Fibroblast of mammary gland (primary cell): ENCODE data around the gene ACBD6.
"Not testable (repeated sequence)": the region's sequence is repeated elsewhere in the genome, so short reads cannot be mapped to it uniquely, and the experiment has no call there.

ENCODE experiments used
- DNase-seq: peaks from one replicate; pipeline ENCODE4 v3.0.0-alpha.2; 2010; ENCODE audit warnings: low read depth
- H3K4me3 ChIP-seq: 2 replicates; pipeline ENCODE4 v1.5.1; 2011; ENCODE audit warnings: low read depth, mild to moderate bottlenecking, low read length, moderate library complexity; ENCODE audit not compliant: control insufficient read depth
- CTCF ChIP-seq: conservative IDR thresholded peaks from 2 replicates; pipeline ENCODE4 v1.5.1; 2011; ENCODE audit warnings: low read depth, low read length, inconsistent platforms; ENCODE audit not compliant: control insufficient read depth, insufficient read depth

Gene ACBD6, protein sequence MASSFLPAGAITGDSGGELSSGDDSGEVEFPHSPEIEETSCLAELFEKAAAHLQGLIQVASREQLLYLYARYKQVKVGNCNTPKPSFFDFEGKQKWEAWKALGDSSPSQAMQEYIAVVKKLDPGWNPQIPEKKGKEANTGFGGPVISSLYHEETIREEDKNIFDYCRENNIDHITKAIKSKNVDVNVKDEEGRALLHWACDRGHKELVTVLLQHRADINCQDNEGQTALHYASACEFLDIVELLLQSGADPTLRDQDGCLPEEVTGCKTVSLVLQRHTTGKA

DNA sequence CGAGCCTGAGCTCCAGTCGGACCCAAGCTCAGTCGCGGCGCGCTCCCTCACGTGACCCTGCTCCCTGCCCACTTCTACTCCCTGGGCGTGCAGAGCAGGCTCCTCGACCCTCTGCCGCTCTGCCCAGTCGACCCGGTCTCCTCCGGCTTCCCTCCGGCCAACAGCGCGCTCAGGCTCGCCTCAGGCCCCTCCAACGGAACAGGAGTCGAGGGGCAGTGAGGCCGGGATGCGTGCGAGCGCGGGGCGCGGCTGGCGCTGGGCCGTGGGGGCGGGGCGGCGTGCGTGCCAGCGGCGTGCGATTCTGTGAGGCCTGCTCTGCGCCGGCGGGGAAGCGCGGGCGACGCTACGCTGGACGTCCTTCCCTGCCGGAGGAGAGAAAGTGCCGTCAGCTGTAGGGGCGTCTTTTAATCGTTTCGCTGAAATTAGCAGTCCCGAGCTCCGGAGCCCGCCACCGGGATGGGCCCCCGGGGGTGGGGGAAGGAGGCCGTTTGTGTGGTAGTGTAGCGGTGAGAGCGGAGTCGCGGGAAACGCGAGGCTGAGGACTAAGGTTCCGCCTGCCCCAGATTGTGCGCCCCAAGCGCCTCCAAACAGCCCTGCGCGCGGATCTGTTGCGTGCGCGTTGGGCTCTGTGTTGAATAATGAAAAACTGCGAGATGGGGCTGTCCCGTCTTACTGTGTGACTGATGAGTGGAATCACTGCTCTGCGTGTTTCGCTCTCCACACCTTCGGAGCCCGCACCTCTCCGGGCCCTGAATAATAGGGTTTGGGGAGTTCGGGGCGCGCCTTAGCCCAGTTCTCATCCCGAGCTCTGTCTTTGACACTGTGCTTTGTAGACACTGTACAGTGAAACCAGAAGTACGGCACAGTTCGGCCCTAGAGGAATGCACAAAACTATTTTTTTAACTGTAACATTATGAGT lies at the start of gene ACBD6:
Gene ACBD6, minus strand, starts transcription at position 217 of the 919 bp plus-strand sequence. CDS start 311 bp downstream, outside the sequence.
- peak; percentile 87 for DNase-seq
- H3K4me3 ChIP-seq: peak within 1 kb of the TSS; percentile 93
- TF ChIP-seq CTCF: no peak

DNA sequence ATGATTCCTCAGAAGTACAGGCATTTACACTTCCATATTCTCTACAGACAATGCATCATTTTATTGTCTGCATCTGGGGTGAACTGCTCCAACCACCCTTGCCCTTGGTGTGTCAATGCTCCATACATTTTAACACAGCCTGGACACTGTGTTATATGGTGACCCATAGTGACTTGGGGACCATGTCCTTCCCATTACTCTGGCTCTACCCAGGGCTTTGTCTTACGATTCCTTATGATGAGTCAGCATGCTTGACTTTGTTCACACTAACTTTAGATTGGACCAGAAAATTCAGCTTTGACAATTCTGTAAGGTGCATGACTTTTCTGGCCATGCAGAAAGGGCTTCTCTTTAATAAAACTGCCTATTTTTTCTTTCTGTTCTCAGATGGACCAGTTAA lies 49.6 kb upstream of the ACBD6 start:
- no peak overlapping the region for H3K4me3 ChIP-seq
- no peak for TF ChIP-seq CTCF
- DNase-seq: no peak

DNA sequence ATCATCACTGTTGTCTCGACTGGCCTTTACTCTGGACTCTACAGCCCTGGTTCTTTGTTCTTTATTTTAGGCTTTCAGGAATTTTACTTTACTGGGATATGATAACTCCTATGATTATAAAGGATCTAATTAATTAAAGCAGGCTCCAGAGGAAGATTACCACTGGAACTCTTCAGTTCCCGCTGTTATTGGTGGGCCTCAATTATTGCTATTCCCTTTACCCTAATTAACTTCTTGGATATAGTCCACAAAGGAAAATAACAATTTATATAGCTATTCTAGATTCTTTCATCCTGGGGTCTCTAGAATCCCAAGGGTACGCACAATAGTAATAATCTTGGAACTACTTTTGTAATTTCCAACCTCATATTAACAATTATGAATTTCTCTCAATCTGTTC lies 47.9 kb upstream of the ACBD6 start:
- no peak for TF ChIP-seq CTCF
- DNase-seq: no peak
- H3K4me3 ChIP-seq: no peak overlapping the region

GRCh38 chr1:180549770-180550169 lies 47.4 kb upstream of the ACBD6 start:
- not testable (repeated sequence) for DNase-seq, H3K4me3 ChIP-seq

DNA sequence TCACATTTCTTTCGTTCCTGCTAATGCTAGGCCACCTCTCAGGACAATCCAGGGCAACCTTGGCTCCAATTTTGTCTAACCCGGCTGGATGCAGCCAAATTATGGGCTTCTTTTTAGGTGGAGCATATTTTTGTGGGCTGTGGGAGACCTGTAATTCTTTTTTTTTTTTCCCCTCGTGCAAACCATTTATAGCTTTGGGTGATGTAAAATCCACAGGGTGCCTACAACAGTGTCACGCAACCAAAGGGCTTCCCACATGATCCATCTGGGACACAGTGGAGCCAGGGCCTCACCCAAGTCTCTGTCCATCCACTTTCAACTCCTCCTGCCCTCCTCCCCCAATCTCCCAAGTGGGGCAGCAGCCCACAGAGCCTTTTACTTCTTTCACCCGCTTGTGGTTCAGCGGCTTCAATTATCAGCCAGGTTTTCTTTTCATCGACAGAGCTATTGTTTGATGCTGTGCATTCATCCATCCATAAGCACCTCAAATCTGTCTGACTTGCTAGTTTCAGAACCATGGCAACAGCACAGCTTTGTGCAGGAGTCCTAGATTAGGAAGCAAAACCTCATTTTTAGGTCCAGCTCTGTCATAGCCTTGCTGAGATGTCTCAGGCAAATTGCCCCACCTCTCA lies 46.4 kb upstream of the ACBD6 start:
- no peak for TF ChIP-seq CTCF
- DNase-seq: no peak
- H3K4me3 ChIP-seq: no peak overlapping the region

DNA sequence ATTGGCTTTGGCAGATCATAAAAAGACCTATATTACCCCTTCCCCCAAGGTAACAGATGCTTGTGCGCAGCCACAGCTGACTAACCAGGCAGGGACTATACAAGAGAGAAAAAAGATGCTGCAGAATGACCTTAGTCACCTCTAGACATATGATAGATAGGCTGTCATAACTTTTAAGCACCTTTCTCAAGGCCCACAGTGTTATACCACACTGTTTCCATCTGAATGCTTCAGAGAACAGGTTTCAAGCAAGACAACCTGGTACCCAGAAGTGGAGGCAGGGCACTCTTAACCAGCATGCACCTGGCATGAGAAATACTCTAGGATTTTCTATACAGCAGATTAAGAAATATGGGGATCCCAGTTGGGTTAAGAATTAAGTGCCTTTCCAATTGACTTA lies 43.6 kb upstream of the ACBD6 start:
- H3K4me3 ChIP-seq: no peak overlapping the region
- TF ChIP-seq CTCF: no peak
- no peak for DNase-seq

- TF ChIP-seq CTCF: no peak
- no peak overlapping the region for H3K4me3 ChIP-seq
- no peak for DNase-seq
Measured at GRCh38 chr1:180544050-180544449, 41.7 kb upstream of the ACBD6 start.
